Measurements from ENCODE around the gene DSN1.
A peak's percentile ranks its signal among the peaks of the same experiment; 100 is the strongest.

The DSN1 gene

DNA sequence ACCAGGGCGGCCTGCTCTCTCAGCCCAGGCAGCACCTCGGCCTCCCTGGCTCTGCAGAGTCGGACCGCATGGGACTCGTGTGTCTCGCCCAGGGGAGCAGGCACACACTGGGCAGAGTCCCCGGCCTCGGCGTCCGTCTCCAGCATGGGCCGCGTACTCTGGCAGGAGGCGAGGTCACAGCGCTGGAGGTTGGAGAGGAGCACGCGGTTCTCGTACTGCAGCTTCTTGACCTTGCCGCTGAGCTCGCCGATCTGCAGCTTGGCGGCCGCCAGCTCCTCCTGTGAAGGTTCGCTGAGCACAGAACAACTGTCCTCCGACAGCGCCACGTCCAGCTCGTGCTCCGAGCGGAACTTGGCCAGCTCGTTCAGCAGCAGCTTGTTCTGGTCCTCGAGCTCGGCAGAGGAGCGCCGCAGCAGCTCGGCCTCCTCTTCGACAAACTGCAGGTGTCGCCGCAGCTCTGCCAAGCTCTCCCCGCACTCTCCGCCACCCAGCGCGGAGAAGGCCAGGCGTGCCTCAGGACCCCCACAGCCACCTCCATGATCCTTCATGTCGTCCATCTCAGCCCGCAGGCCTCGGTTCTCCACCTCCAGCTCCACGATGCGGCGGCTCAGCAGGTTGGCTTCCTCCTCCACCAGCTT, 42.0 kb upstream of the DSN1 start:
- no peaks in the 10 kb centered on the region for H3K79me2 ChIP-seq (ENCODE audit: control insufficient read depth, low read length)
- H3K4me3 ChIP-seq (ENCODE audit: low read length): no peak overlapping the region
- H3K27ac ChIP-seq (ENCODE audit: low read depth, low read length): no peak overlapping the region
- H4K20me1 ChIP-seq (ENCODE audit: control insufficient read depth, insufficient read depth, low read depth, low read length): no peaks in the 10 kb centered on the region
- H3K4me1 ChIP-seq (ENCODE audit: control insufficient read depth, low read length): peaks cover 6% of the 10 kb centered on the region; the same call in 1 of the 2 replicates
- peaks cover 4% of the 10 kb centered on the region; the same call in 1 of the 2 replicates for H3F3A ChIP-seq (ENCODE audit: control insufficient read depth, insufficient read depth)
- H3K9me3 ChIP-seq (ENCODE audit: control insufficient read depth, insufficient read depth, low read length): no peaks in the 10 kb centered on the region
- no peaks in the 10 kb centered on the region for H3K9me2 ChIP-seq (replicated peaks; ENCODE audit: control insufficient read depth, low read length)
- TF ChIP-seq EZH2phosphoT487 (IDR thresholded peaks at IDR 0.05; ENCODE audit: borderline replicate concordance, low read length): no peak
- TF ChIP-seq, protein P1, sequence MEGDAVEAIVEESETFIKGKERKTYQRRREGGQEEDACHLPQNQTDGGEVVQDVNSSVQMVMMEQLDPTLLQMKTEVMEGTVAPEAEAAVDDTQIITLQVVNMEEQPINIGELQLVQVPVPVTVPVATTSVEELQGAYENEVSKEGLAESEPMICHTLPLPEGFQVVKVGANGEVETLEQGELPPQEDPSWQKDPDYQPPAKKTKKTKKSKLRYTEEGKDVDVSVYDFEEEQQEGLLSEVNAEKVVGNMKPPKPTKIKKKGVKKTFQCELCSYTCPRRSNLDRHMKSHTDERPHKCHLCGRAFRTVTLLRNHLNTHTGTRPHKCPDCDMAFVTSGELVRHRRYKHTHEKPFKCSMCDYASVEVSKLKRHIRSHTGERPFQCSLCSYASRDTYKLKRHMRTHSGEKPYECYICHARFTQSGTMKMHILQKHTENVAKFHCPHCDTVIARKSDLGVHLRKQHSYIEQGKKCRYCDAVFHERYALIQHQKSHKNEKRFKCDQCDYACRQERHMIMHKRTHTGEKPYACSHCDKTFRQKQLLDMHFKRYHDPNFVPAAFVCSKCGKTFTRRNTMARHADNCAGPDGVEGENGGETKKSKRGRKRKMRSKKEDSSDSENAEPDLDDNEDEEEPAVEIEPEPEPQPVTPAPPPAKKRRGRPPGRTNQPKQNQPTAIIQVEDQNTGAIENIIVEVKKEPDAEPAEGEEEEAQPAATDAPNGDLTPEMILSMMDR (IDR thresholded peaks at IDR 0.05; ENCODE audit: low read depth, low read length, poor library complexity, severe bottlenecking): no peak
- H3K27me3 ChIP-seq (ENCODE audit: control insufficient read depth, low read length): no peaks in the 10 kb centered on the region
- H3K36me3 ChIP-seq (ENCODE audit: control insufficient read depth, low read length): peaks cover 7% of the 10 kb centered on the region; the same call in 1 of the 2 replicates
- H3K4me2 ChIP-seq (ENCODE audit: low read length): no peak overlapping the region

DNA sequence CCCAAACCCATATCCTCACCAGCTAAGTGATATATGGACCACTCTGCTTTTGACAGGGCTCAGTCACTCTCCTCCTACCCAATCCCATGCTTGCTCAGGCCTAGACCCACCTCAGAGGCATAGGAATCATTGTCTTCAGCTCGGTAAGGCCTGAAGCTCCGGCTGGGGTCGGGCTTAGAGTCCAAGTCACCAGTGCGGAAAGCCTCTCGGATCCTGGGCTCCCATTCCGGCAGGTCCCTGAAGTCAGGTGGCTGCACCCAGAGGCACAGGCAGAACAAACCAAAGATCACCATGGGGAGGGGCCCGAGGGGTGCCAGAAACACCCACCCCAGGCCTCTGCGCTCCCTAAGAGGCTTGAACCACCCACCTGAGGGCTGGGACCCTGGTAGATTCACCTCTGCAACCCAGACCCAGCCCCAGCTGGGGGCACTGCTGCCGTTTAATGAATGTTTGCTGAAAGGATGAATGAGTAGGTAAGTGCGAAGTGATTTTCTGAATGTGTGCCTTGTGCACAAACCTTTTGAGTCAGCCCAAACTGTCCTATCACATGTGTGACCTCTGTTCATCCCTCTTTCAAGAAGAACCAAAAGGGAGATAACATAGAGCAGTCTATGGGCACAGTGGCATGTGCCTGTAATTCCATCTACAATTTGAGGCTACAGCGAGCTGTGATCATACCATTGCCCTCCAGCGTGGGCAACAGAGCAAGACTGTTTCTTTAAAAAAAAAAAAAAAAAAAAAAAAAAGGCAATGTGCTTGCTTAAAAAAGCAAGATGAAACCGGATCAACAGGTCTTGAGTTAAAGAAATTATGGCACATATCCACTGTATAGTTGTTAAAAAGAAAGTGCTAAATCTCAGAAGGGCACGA, 39.3 kb upstream of the DSN1 start:
- Histone ChIP-seq H3K4me1 (ENCODE audit: control insufficient read depth, low read length) (peaks cover 6% of the 10 kb centered on the region; the same call in 1 of the 2 replicates), H3K27ac (ENCODE audit: low read depth, low read length) (no peak overlapping the region), H3F3A (ENCODE audit: control insufficient read depth, insufficient read depth) (peaks cover 8% of the 10 kb centered on the region; the same call in 1 of the 2 replicates), H3K27me3 (ENCODE audit: control insufficient read depth, low read length) (no peaks in the 10 kb centered on the region), H3K79me2 (ENCODE audit: control insufficient read depth, low read length) (no peaks in the 10 kb centered on the region), H3K9me2 (replicated peaks; ENCODE audit: control insufficient read depth, low read length) (no peaks in the 10 kb centered on the region), H3K4me3 (ENCODE audit: low read length) (no peak overlapping the region), H3K9me3 (ENCODE audit: control insufficient read depth, insufficient read depth, low read length) (no peaks in the 10 kb centered on the region), H3K4me2 (ENCODE audit: low read length) (no peak overlapping the region), H3K36me3 (ENCODE audit: control insufficient read depth, low read length) (peaks cover 19% of the 10 kb centered on the region), H4K20me1 (ENCODE audit: control insufficient read depth, insufficient read depth, low read depth, low read length) (no peaks in the 10 kb centered on the region)
- TF ChIP-seq, protein P1 (IDR thresholded peaks at IDR 0.05; ENCODE audit: low read depth, low read length, poor library complexity, severe bottlenecking): no peak
- no peak for TF ChIP-seq EZH2phosphoT487 (IDR thresholded peaks at IDR 0.05; ENCODE audit: borderline replicate concordance, low read length)

DNA sequence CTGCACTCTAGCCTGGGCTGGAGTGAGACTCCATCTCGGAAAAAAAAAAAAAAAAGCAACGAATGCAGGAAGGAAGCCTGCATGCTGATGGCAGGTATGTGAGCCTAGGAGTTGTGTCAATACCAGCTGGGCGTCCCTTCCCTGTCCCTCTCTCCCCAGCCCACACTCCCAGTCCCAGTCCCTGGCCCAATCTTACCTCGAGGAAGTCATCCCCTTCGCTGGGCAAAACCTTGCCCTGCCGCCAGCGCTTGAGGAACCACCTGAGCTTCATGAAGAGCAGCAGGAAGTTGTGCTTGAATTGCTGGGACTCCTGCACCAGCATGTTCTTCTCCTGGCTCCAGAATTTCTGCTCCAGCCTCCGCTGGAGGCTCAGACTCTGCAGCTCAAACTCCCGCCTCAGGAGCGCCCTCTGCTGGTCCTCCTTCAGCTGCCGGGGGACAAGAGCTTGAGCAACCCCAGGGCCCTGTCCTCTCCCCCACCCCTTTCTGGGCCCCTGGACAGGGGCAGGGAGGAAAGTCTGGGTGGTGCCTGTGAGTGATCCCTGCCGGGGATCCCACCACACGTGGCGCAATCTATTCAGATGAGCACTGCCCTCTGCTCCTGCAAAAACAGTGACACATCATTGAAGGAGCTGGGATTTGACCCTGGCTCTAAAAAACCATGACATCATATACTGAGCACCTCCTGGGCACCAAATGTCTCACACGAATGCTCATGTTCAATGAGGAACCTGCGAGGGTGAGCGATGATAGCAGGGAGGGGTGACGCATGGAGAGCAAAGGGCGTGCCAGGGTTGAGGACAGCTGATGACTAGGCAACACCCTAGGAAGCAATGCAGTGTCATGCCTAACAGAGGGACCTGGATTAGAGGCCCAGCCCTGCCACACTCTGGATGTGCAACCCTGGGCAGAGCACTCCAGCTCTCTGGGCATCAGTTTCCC, 35.0 kb upstream of the DSN1 start:
- H3K27me3 ChIP-seq (ENCODE audit: control insufficient read depth, low read length): no peaks in the 10 kb centered on the region
- H3K27ac ChIP-seq (ENCODE audit: low read depth, low read length): no peak overlapping the region
- H3K9me2 ChIP-seq (replicated peaks; ENCODE audit: control insufficient read depth, low read length): no peaks in the 10 kb centered on the region
- H3K79me2 ChIP-seq (ENCODE audit: control insufficient read depth, low read length): no peaks in the 10 kb centered on the region
- no peak overlapping the region for H3K4me3 ChIP-seq (ENCODE audit: low read length)
- no peaks in the 10 kb centered on the region for H3K9me3 ChIP-seq (ENCODE audit: control insufficient read depth, insufficient read depth, low read length)
- H3F3A ChIP-seq (ENCODE audit: control insufficient read depth, insufficient read depth): peaks cover 8% of the 10 kb centered on the region; the same call in 1 of the 2 replicates
- H3K4me2 ChIP-seq (ENCODE audit: low read length): no peak overlapping the region
- peaks cover 4% of the 10 kb centered on the region; the same call in 1 of the 2 replicates for H4K20me1 ChIP-seq (ENCODE audit: control insufficient read depth, insufficient read depth, low read depth, low read length)
- no peak for TF ChIP-seq EZH2phosphoT487 (IDR thresholded peaks at IDR 0.05; ENCODE audit: borderline replicate concordance, low read length)
- TF ChIP-seq, protein P1 (IDR thresholded peaks at IDR 0.05; ENCODE audit: low read depth, low read length, poor library complexity, severe bottlenecking): peak; percentile 97
- H3K4me1 ChIP-seq (ENCODE audit: control insufficient read depth, low read length): peaks cover 6% of the 10 kb centered on the region; the same call in 1 of the 2 replicates
- peaks cover 31% of the 10 kb centered on the region for H3K36me3 ChIP-seq (ENCODE audit: control insufficient read depth, low read length)

Data from DOHH2 (cell line).